Bronchial epithelial cell (primary cell): ENCODE data around the gene SCFD2. TPM values are rescaled to one million over a fixed set of nuclear protein-coding genes. Genes with fewer than 3 reads are reported as not detected.

Experiments used
- DNase-seq: peaks from one replicate; pipeline ENCODE4 v3.0.0-alpha.2; 2010; ENCODE audit warnings: low read depth
- FAIRE-seq: peaks from 2 replicates; lab custom pipeline; 2011; peaks lifted over from hg19 to GRCh38; lab: Jason Lieb, UNC
- H3K27me3 ChIP-seq: 2 replicates; pipeline ENCODE4 v1.5.1; 2011; ENCODE audit warnings: low read length; ENCODE audit not compliant: control insufficient read depth, insufficient read depth
- H3K36me3 ChIP-seq: 2 replicates; pipeline ENCODE4 v1.5.1; 2011; ENCODE audit warnings: low read length; ENCODE audit not compliant: control insufficient read depth, insufficient read depth
- H3K4me3 ChIP-seq: 2 replicates; pipeline ENCODE4 v1.5.1; 2011; ENCODE audit warnings: mild to moderate bottlenecking, low read depth, low read length, control low read depth
- total RNA-seq: library from RNA; depleted of rRNA; stranded (reverse); fragments of >200 nt; gene quantifications from 2 replicates; pipeline ENCODE4 v1.2.1, GENCODE V29; 2014
- TF ChIP-seq, protein P1 (sequence below): IDR thresholded peaks from 2 replicates; pipeline ENCODE4 v1.5.1; 2011; ENCODE audit warnings: mild to moderate bottlenecking, moderate library complexity, low read length, control low read depth, inconsistent platforms; ENCODE audit not compliant: insufficient read depth, severe bottlenecking

Gene SCFD2
- total RNA-seq, 1 donor from 2014 or later = 21.9 TPM

DNA sequence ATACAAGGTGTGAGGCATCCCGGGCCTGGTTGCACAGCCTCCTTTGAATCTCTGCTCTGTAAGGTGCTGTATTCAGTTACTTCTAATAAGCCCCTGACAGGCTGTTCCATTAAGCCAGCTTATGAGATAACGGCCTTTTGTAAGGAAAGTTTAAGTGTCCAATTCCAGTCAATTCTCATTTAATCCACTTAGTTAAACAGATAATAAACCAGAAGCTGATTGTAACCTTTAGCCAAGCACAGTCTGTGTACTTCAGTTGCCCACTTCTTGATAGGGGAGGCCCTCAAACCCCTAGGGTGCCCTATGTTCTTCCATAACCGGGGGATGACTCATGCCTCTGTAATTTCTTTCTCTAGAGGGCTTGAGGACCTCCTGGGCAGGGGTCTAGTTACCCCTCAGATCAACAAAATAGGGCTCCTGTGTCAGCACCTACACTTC lies 440.3 kb downstream of the SCFD2 start:
- Histone ChIP-seq H3K36me3 (no peaks in the 10 kb centered on the region), H3K27me3 (no peaks in the 10 kb centered on the region), H3K4me3 (no peak overlapping the region)
- FAIRE-seq = no peak
- TF ChIP-seq, protein P1, sequence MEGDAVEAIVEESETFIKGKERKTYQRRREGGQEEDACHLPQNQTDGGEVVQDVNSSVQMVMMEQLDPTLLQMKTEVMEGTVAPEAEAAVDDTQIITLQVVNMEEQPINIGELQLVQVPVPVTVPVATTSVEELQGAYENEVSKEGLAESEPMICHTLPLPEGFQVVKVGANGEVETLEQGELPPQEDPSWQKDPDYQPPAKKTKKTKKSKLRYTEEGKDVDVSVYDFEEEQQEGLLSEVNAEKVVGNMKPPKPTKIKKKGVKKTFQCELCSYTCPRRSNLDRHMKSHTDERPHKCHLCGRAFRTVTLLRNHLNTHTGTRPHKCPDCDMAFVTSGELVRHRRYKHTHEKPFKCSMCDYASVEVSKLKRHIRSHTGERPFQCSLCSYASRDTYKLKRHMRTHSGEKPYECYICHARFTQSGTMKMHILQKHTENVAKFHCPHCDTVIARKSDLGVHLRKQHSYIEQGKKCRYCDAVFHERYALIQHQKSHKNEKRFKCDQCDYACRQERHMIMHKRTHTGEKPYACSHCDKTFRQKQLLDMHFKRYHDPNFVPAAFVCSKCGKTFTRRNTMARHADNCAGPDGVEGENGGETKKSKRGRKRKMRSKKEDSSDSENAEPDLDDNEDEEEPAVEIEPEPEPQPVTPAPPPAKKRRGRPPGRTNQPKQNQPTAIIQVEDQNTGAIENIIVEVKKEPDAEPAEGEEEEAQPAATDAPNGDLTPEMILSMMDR = no peak
- DNase-seq = no peak

DNA sequence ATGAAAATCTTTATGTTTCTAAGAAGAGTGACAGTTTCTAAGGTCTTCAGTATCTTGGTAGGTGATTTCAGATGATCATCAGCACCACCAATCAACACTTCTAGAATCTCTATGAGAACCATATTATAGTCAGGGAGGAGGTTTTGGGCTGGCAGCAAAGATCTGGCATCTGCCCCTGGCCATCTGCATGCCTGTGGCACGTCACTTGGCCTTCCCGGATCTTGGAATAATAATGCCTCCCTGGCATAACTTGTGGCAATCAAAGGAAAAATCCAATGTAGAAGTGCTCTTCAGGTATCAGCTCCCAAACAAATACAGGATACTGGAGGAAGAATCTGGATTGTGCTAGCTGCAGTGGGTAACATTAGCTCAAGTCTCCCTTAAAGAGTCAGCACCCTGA lies 446.4 kb downstream of the SCFD2 start:
- Histone ChIP-seq H3K4me3 (no peak overlapping the region), H3K36me3 (no peaks in the 10 kb centered on the region), H3K27me3 (no peaks in the 10 kb centered on the region)
- FAIRE-seq (no peak), DNase-seq (no peak)
- TF ChIP-seq, protein P1 = no peak

DNA sequence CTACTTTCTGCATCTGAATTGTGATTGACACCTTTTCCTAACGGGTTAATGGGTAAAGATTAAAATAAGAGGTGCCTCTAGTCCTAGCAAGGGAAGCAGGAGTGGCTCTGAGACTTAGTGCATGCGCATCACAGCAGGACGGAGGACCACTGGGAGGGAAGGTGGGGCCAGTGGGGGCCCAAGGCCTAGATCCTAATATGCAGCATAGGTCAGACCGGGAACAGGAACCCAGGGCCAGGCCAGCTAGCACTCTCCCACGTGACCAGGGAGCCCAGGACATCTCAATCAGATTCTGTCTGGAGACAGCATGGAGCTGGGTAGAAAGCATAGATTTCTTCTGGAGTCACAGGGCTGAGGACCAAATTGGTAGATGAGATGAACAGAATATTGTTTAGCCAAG lies 448.0 kb downstream of the SCFD2 start:
- TF ChIP-seq, protein P1 = no peak
- no peak for FAIRE-seq

DNA sequence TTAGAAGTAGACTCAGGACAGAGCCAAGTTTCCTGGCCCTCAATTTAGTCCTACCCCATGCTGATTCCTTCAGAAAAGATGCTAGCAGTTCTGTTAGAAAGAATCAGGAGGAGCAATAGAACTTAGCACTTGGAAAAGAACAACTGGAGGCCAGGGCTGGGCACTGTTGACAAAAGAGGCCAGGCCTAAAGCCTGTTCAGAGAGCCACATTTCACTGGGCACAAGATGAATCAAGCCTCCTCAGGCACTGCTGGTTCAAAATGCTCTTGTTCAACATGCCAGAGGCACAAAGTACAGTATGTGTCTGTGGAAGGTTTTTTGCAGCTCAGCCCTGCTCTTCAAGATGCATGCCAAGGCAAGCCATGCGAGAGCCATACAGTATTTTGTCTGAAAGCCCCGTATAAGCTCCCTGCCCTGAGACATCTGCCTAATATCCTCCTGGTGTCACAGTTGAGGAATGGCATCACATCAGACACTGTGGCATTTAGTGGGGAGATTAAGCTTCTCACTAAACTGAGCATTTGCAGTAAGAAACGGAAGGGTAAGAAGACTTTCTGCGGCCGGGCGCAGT lies 450.0 kb downstream of the SCFD2 start:
- H3K4me3 ChIP-seq = no peak overlapping the region
- H3K36me3 ChIP-seq = no peaks in the 10 kb centered on the region
- TF ChIP-seq, protein P1 = no peak
- FAIRE-seq = no peak
- DNase-seq = peak; percentile 19
- H3K27me3 ChIP-seq = no peaks in the 10 kb centered on the region

More for the DNA sequence above, 448.0 kb downstream of the SCFD2 start:
- Histone ChIP-seq H3K4me3 (no peak overlapping the region), H3K36me3 (no peaks in the 10 kb centered on the region), H3K27me3 (no peaks in the 10 kb centered on the region)
- no peak for DNase-seq

DNA sequence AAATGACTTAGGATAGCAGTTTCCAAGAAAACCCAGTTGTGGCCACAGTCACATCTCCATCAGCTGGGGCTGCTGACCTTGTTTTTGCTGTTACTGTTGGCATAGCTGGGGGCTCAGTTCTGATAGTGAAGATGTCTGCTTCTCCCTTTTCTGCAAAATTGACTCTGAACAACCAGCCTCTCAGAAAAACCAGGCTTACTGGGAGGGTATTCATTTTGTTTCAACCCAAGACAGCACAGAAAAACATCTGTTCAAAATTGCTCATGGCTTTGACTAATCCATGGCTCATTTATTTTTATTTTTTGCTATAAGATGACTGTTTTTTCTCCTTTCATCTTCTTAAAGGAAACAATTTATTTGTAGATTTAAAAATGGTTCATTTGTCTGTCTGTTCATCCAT lies 450.7 kb downstream of the SCFD2 start:
- TF ChIP-seq, protein P1 = no peak
- Histone ChIP-seq H3K36me3 (no peaks in the 10 kb centered on the region), H3K4me3 (no peak overlapping the region), H3K27me3 (no peaks in the 10 kb centered on the region)
- no peak for FAIRE-seq
- DNase-seq = no peak
